ENCODE results near the gene OGFOD2. TPM values are rescaled to one million over a fixed set of nuclear protein-coding genes. Genes with fewer than 3 reads are reported as not detected.

The OGFOD2 gene
- total and polyA plus RNA-seq, 9 of the 15 experiments (the other 6 are each of a cell fraction or from before 2014, with no cell fraction given): 1.4 to 111 (median 18.5) TPM

- in situ Hi-C loops (cut with MboI) (no loop called here), intact Hi-C loops (cut with micrococcal nuclease) (no loop called here)
- Histone ChIP-seq H3K79me2 (ENCODE audit: control insufficient read depth, insufficient read depth, low read length) (no peaks in the 10 kb centered on the region), H4K20me1 (replicated peaks; ENCODE audit: control insufficient read depth, insufficient read depth, low read length) (no peaks in the 10 kb centered on the region), H3K4me2 (ENCODE audit: insufficient read depth, low read length) (no peak overlapping the region), H3K9me3 (replicated peaks; ENCODE audit: control insufficient read depth, insufficient read depth, low read depth, low read length) (no peaks in the 10 kb centered on the region), H3K4me1 (replicated peaks in 1 of 2; ENCODE audit: control insufficient read depth in 2 of 2, insufficient read depth in 2 of 2, low read length in 2 of 2) (peaks cover 0 to 55% of the 10 kb centered on the region in 2 experiments; a peak in 2 of 5 replicates), H3K9ac (ENCODE audit: insufficient read depth in 1 of 2, low read depth in 2 of 2, low read length in 2 of 2) (no peak overlapping the region; a peak in 1 of 4 replicates), H3K27me3 (ENCODE audit: control insufficient read depth in 2 of 2, insufficient read depth in 2 of 2, low read length in 2 of 2) (no peaks in the 10 kb centered on the region), H3K36me3 (ENCODE audit: control insufficient read depth, insufficient read depth, low read length) (no peaks in the 10 kb centered on the region), H3K4me3 (no peak overlapping the region), H3K27ac (ENCODE audit: extremely low read depth, low read depth, low read length) (no peak overlapping the region), H2AFZ (ENCODE audit: low read depth, low read length) (no peak overlapping the region), H3K9me1 (ENCODE audit: control insufficient read depth, insufficient read depth, low read length) (no peaks in the 10 kb centered on the region)
- no peak for ATAC-seq
- POLR2A ChIA-PET: interaction anchor here (0.6 to 1.3 kb wide), 2 partner anchors 9 to 776 kb away, joined by 3 to 4 read pairs; no protein-coding TSS in a partner anchor
- CTCF ChIA-PET (ENCODE audit: low intra/inter-chr PET ratio): no interaction called here
- no peak for DNase-seq (ENCODE audit: extremely low read depth in 1 of 4, low spot score in 3 of 4)
- no TSS peak for BruUV-seq (replicated peaks)
- no peak for FAIRE-seq
- WGBS (ENCODE audit: insufficient coverage, low coverage, missing lambda C conversion rate): 77% methylated on average over 16 of the region's 19 CpGs
- TF ChIP-seq NR3C1 (CRISPR knock-in tag; IDR thresholded peaks at IDR 0.05): no peak
- no peak for TF ChIP-seq SAFB (IDR thresholded peaks at IDR 0.05; ENCODE audit: borderline replicate concordance, low read depth, low read length)
- TF ChIP-seq ZNF121 (CRISPR knock-in tag; conservative IDR thresholded peaks at IDR 0.05): no peak
- no peak for TF ChIP-seq EP300 (IDR thresholded peaks at IDR 0.05; ENCODE audit: low read length)
- TF ChIP-seq FOXO4 (CRISPR knock-in tag; IDR thresholded peaks at IDR 0.05): no peak
- no peak for TF ChIP-seq TGIF2 (CRISPR knock-in tag; IDR thresholded peaks at IDR 0.05)
- TF ChIP-seq CREB5 (CRISPR knock-in tag; IDR thresholded peaks at IDR 0.05): no peak
- TF ChIP-seq ADNP (tag; IDR thresholded peaks at IDR 0.05): no peak
- no peak for TF ChIP-seq HNRNPL (IDR thresholded peaks at IDR 0.05; ENCODE audit: low read depth, low read length)
- TF ChIP-seq ATF3 (IDR thresholded peaks at IDR 0.05): peak; percentile 19; the same call in 1 of the 2 replicates
- TF ChIP-seq ATF3 (CRISPR knock-in tag; conservative IDR thresholded peaks at IDR 0.05): no peak
- TF ChIP-seq, protein P1, sequence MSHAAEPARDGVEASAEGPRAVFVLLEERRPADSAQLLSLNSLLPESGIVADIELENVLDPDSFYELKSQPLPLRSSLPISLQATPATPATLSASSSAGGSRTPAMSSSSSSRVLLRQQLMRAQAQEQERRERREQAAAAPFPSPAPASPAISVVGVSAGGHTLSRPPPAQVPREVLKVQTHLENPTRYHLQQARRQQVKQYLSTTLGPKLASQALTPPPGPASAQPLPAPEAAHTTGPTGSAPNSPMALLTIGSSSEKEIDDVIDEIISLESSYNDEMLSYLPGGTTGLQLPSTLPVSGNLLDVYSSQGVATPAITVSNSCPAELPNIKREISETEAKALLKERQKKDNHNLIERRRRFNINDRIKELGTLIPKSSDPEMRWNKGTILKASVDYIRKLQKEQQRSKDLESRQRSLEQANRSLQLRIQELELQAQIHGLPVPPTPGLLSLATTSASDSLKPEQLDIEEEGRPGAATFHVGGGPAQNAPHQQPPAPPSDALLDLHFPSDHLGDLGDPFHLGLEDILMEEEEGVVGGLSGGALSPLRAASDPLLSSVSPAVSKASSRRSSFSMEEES (CRISPR knock-in tag; IDR thresholded peaks at IDR 0.05): no peak
- TF ChIP-seq CBFB (CRISPR knock-in tag; IDR thresholded peaks at IDR 0.05): no peak
- TF ChIP-seq ARID1B (IDR thresholded peaks at IDR 0.05): no peak
- TF ChIP-seq, protein P2, sequence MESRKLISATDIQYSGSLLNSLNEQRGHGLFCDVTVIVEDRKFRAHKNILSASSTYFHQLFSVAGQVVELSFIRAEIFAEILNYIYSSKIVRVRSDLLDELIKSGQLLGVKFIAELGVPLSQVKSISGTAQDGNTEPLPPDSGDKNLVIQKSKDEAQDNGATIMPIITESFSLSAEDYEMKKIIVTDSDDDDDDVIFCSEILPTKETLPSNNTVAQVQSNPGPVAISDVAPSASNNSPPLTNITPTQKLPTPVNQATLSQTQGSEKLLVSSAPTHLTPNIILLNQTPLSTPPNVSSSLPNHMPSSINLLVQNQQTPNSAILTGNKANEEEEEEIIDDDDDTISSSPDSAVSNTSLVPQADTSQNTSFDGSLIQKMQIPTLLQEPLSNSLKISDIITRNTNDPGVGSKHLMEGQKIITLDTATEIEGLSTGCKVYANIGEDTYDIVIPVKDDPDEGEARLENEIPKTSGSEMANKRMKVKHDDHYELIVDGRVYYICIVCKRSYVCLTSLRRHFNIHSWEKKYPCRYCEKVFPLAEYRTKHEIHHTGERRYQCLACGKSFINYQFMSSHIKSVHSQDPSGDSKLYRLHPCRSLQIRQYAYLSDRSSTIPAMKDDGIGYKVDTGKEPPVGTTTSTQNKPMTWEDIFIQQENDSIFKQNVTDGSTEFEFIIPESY (CRISPR knock-in tag; IDR thresholded peaks at IDR 0.05): peak; percentile 96
Measured at GRCh38 chr12:122992386-122992785, 17.3 kb downstream of the OGFOD2 start.

Data from K562 (cell line).